AG10803 (cell line): ENCODE measurements around the gene JHY.
A peak's percentile ranks its signal among the peaks of the same experiment; 100 is the strongest.

Source experiments
- DNase-seq: peaks from one replicate; pipeline ENCODE4 v3.0.0; 2010; ENCODE audit warnings: low read depth
- H3K4me3 ChIP-seq: 2 replicates; pipeline ENCODE4 v1.5.1; 2011; ENCODE audit warnings: mild to moderate bottlenecking, low read length, control low read depth
- CTCF ChIP-seq: conservative IDR thresholded peaks from 2 replicates; pipeline ENCODE4 v1.5.1; 2011; ENCODE audit warnings: mild to moderate bottlenecking, low read length, control low read depth, inconsistent platforms

Gene JHY

GRCh38 chr11:122848186-122848585 lies 34.4 kb upstream of the JHY start:
- TF ChIP-seq CTCF: no peak
- no peak overlapping the region for H3K4me3 ChIP-seq
- DNase-seq: no peak

- H3K4me3 ChIP-seq: no peak overlapping the region
- TF ChIP-seq CTCF: no peak
- no peak for DNase-seq
Observed at GRCh38 chr11:122850076-122850631, 32.4 kb upstream of the JHY start.

GRCh38 chr11:122851366-122851966 lies 31.1 kb upstream of the JHY start:
- no peak for DNase-seq
- TF ChIP-seq CTCF: no peak
- no peak overlapping the region for H3K4me3 ChIP-seq

- no peak for TF ChIP-seq CTCF
- H3K4me3 ChIP-seq: no peak overlapping the region
- peak; percentile 32 for DNase-seq
Observed at GRCh38 chr11:122852074-122852795, 30.3 kb upstream of the JHY start.

- DNase-seq: no peak
- no peak overlapping the region for H3K4me3 ChIP-seq
- TF ChIP-seq CTCF: no peak
Observed at GRCh38 chr11:122852796-122853160, 29.8 kb upstream of the JHY start.

GRCh38 chr11:122853261-122853660 lies 29.3 kb upstream of the JHY start:
- TF ChIP-seq CTCF: no peak
- peak; percentile 8 for DNase-seq
- no peak overlapping the region for H3K4me3 ChIP-seq

- DNase-seq: peak; percentile 80
- no peak overlapping the region for H3K4me3 ChIP-seq
- peak; percentile 72 for TF ChIP-seq CTCF
Observed at GRCh38 chr11:122853971-122854446, 28.6 kb upstream of the JHY start.
